K562 (cell line): ENCODE data around the gene ZMIZ1. TPM values are rescaled to one million over a fixed set of nuclear protein-coding genes. Genes with fewer than 3 reads are reported as not detected.

Experiments
- ARID2 ChIP-seq: fragments of 450-650 bp; IDR thresholded peaks from 2 replicates; pipeline ENCODE4 v1.6.1; 2017; ENCODE audit warnings: antibody characterized with exemption, mild to moderate bottlenecking
- BACH1 ChIP-seq: fragments of 200-800 bp; sonication (Bioruptor generic); IDR thresholded peaks from 2 replicates; pipeline ENCODE4 v1.6.1; 2016; ENCODE audit warnings: missing genetic modification characterization, missing compliant biosample characterization
- CHD2 ChIP-seq: IDR thresholded peaks from 2 replicates; pipeline ENCODE4 v1.6.1; 2011; ENCODE audit warnings: low read depth, low read length
- DACH1 ChIP-seq: fragments of 450-650 bp; IDR thresholded peaks from 2 replicates; pipeline ENCODE4 v1.6.1; 2018; ENCODE audit not compliant: partially characterized antibody
- EGR1 ChIP-seq: fragments of 450-650 bp; conservative IDR thresholded peaks from 2 replicates; pipeline ENCODE4 v1.6.1; 2017; ENCODE audit warnings: mild to moderate bottlenecking
- ELK3 ChIP-seq: fragments of 450-650 bp; formaldehyde crosslinking; IDR thresholded peaks from 2 replicates; pipeline ENCODE4 v1.4.0; 2020; ENCODE audit warnings: mild to moderate bottlenecking
- FIP1L1 ChIP-seq: fragments of 200-400 bp; formaldehyde crosslinking; IDR thresholded peaks from 2 replicates; pipeline ENCODE4 v1.6.1; 2018; ENCODE audit warnings: mild to moderate bottlenecking, low read depth, low read length; ENCODE audit not compliant: poor library complexity, severe bottlenecking
- HES1 ChIP-seq: fragments of 450-650 bp; IDR thresholded peaks from 2 replicates; pipeline ENCODE4 v1.6.1; 2016; ENCODE audit warnings: low read depth, mild to moderate bottlenecking, moderate library complexity
- HMGXB4 ChIP-seq: sonication (generic); formaldehyde crosslinking; IDR thresholded peaks from 2 replicates; pipeline ENCODE4 v1.8.1; 2023; ENCODE audit warnings: mild to moderate bottlenecking, missing genetic modification reagents
- HNRNPK ChIP-seq: fragments of 200-400 bp; formaldehyde crosslinking; IDR thresholded peaks from one replicate; pipeline ENCODE4 v1.6.1; 2018; ENCODE audit warnings: mild to moderate bottlenecking, low read depth, low read length; ENCODE audit not compliant: poor library complexity, severe bottlenecking
- KDM5B ChIP-seq: fragments of 200-600 bp; sonication (generic); IDR thresholded peaks from 2 replicates; pipeline ENCODE4 v1.6.1; 2012; ENCODE audit warnings: low read depth, mild to moderate bottlenecking, moderate library complexity, low read length, control low read depth, inconsistent platforms; ENCODE audit not compliant: insufficient replicate concordance
- L3MBTL2 ChIP-seq: fragments of 450-650 bp; IDR thresholded peaks from 2 replicates; pipeline ENCODE4 v1.6.1; 2016; ENCODE audit warnings: mild to moderate bottlenecking, moderate library complexity
- MTF1 ChIP-seq: fragments of 250-450 bp; sonication (Bioruptor Pico); IDR thresholded peaks from 2 replicates; pipeline ENCODE4 v1.9.0; 2021; ENCODE audit warnings: moderate library complexity, mild to moderate bottlenecking, inconsistent platforms, borderline replicate concordance
- MYC ChIP-seq, 2 experiments: fragments of 250-450 bp in 1 of 2; sonication (Bioruptor Pico) in 1 of 2; IDR thresholded peaks; 2 replicates each; pipeline versions ENCODE4 v1.5.1 to v1.6.1; 2012 to 2021; ENCODE audit warnings: low read depth in 2 of 2, borderline replicate concordance in 1 of 2, improper control_type of control experiment in 1 of 2, low read length in 1 of 2, mild to moderate bottlenecking in 1 of 2, moderate library complexity in 1 of 2
- PBX2 ChIP-seq, 2 experiments: IDR thresholded peaks in 1 of 2; conservative IDR thresholded peaks in 1 of 2; 2 replicates each; pipeline ENCODE4 v1.6.1; 2016; ENCODE audit warnings: low read depth in 2 of 2, mild to moderate bottlenecking in 1 of 2, missing compliant biosample characterization in 1 of 2, missing genetic modification characterization in 1 of 2, moderate library complexity in 1 of 2
- SMAD4 ChIP-seq: fragments of 250-450 bp; sonication (Bioruptor Pico); conservative IDR thresholded peaks from 2 replicates; pipeline ENCODE4 v1.8.0; 2021; ENCODE audit warnings: inconsistent platforms, mild to moderate bottlenecking, moderate library complexity
- THAP12 ChIP-seq: fragments of 250-450 bp; sonication (Bioruptor Pico); IDR thresholded peaks from 2 replicates; pipeline ENCODE4 v1.9.0; 2021; ENCODE audit warnings: mild to moderate bottlenecking, inconsistent platforms
- ZNF583 ChIP-seq: fragments of 250-450 bp; sonication (Bioruptor Pico); IDR thresholded peaks from 2 replicates; pipeline ENCODE4 v1.4.0; 2020
- polyA plus RNA-seq, 8 experiments: library from polyadenylated mRNA; depleted of rRNA in 4 of 8; stranded (reverse) in 5 of 8; unstranded in 3 of 8; fragments of >200 nt; fragmentation: Nextera tagmentation in 2 of 8; fragmentation: Illumina TruSeq in 1 of 8; extraction: Ambion mirVana in 2 of 8; extraction: Trizol in 1 of 8; gene quantifications; 2 replicates each; pipeline versions ENCODE4 v1.2.1 to v1.2.3, GENCODE V29; 2011 to 2014; ENCODE audit warnings: inconsistent platforms in 1 of 8, missing spikeins in 1 of 8
- total RNA-seq, 7 experiments: library from RNA; depleted of rRNA in 6 of 7; stranded (reverse); fragments of >200 nt in 6 of 7; fragmentation: Illumina TruSeq in 2 of 7; extraction: Trizol in 2 of 7; gene quantifications; 2 replicates each; pipeline versions ENCODE4 v1.2.1 to v1.2.3, GENCODE V29; 2011 to 2021; ENCODE audit warnings: low replicate concordance in 1 of 7

The ZMIZ1 gene
- total and polyA plus RNA-seq, 9 of the 15 experiments (the other 6 are each of a cell fraction or from before 2014, with no cell fraction given), result 1.0 to 37.3 (median 4.3) TPM

- TF ChIP-seq MYC (IDR thresholded peaks at IDR 0.05; ENCODE audit: low read depth, low read length), result peak; percentile 63
- no peak for TF ChIP-seq MYC (CRISPR knock-in tag; IDR thresholded peaks at IDR 0.05; ENCODE audit: borderline replicate concordance, low read depth)
- no peak for TF ChIP-seq PBX2 (CRISPR knock-in tag; IDR thresholded peaks at IDR 0.05; ENCODE audit: low read depth)
- TF ChIP-seq PBX2 (tag; conservative IDR thresholded peaks at IDR 0.05; ENCODE audit: low read depth), result no peak
- TF ChIP-seq ELK3, result no peak
- no peak for TF ChIP-seq KDM5B
- TF ChIP-seq MTF1 (CRISPR knock-in tag), result no peak
- no peak for TF ChIP-seq HES1
- no peak for TF ChIP-seq CHD2
- TF ChIP-seq HMGXB4 (CRISPR knock-in tag), result no peak
- no peak; the same call in 1 of the 2 replicates for TF ChIP-seq ZNF583 (CRISPR knock-in tag)
- peak; percentile 82 for TF ChIP-seq SMAD4 (CRISPR knock-in tag)
- no peak for TF ChIP-seq BACH1 (tag)
- no peak for TF ChIP-seq FIP1L1
- no peak for TF ChIP-seq THAP12 (CRISPR knock-in tag)
- peak; percentile 63 for TF ChIP-seq L3MBTL2
- TF ChIP-seq ARID2, result no peak
- TF ChIP-seq EGR1, result peak; percentile 75
- TF ChIP-seq HNRNPK, result no peak
- TF ChIP-seq DACH1, result no peak
Observed at GRCh38 chr10:79149662-79150443, 81.1 kb downstream of the ZMIZ1 start (continued).
